Urothelium cell line (cell line): ENCODE results near the gene KHSRP.
"Not testable (repeated sequence)": the region's sequence is repeated elsewhere in the genome, so short reads cannot be mapped to it uniquely, and the experiment has no call there.

Experiments
- DNase-seq: peaks from one replicate; pipeline ENCODE4 v3.0.0; 2011; ENCODE audit warnings: low spot score, mixed read lengths
- FAIRE-seq: peaks from 2 replicates; lab custom pipeline; 2011; peaks lifted over from hg19 to GRCh38; lab: Jason Lieb, UNC

The KHSRP gene

GRCh38 chr19:6421075-6422014 lies 3.3 kb downstream of the KHSRP start:
- FAIRE-seq: no peak
- no peak for DNase-seq

DNA sequence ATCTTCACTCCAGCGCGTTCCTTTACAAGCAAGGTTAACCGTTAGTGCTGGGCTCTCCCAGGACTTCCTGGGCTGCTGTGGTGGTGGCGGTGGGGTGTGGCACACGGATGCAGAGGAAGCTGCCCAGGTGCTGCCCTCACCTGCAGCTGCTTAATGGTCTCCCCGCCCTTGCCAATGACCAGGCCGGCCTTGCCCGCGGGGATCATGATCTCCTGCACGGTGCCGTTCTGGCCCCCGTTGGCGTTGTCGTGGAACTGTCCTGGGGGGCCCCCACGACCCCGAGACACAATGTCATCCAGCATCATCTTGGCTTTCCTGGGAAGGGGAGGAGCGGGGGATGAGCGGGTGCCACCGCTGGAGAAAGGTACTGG lies 6.1 kb downstream of the KHSRP start:
- FAIRE-seq: no peak
- no peak for DNase-seq

- no peak for DNase-seq
- FAIRE-seq: no peak
These were observed 6.7 kb downstream of the KHSRP start for GRCh38 chr19:6417713-6418561.

- no peak for DNase-seq
- no peak for FAIRE-seq
These were observed 7.8 kb downstream of the KHSRP start for GRCh38 chr19:6416658-6417405.

DNA sequence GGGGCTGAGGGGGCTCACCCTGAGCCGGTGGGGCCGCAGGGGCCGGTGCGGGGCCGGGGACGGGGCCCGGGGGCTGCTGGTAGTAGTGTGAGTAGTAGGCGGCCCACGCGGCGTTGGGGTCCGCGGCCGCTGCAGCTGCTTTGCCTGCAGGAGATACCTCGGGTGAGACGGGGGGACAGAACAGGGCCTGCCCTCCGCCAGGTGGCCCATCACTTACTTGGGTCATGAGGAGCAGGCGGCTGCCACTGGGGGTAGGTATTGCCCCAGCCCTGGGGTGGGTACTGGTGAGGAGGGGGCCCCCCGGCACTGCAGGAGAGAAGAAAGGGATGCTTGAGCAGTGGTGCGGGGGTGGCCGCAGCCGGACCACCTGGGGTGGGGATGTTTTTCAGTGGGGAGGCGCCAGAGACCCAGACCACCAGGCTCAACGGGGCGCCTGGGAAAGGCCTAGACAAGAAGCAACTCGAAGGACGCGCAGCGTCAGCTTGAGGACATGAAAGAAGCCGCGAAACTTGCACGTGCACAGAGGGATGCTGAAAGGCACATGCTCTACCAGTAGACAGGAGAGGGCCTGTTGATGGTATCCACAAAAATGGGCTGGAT lies 8.9 kb downstream of the KHSRP start:
- no peak for FAIRE-seq
- no peak for DNase-seq

GRCh38 chr19:6414793-6415590 lies 9.6 kb downstream of the KHSRP start:
- DNase-seq: no peak
- no peak for FAIRE-seq

DNA sequence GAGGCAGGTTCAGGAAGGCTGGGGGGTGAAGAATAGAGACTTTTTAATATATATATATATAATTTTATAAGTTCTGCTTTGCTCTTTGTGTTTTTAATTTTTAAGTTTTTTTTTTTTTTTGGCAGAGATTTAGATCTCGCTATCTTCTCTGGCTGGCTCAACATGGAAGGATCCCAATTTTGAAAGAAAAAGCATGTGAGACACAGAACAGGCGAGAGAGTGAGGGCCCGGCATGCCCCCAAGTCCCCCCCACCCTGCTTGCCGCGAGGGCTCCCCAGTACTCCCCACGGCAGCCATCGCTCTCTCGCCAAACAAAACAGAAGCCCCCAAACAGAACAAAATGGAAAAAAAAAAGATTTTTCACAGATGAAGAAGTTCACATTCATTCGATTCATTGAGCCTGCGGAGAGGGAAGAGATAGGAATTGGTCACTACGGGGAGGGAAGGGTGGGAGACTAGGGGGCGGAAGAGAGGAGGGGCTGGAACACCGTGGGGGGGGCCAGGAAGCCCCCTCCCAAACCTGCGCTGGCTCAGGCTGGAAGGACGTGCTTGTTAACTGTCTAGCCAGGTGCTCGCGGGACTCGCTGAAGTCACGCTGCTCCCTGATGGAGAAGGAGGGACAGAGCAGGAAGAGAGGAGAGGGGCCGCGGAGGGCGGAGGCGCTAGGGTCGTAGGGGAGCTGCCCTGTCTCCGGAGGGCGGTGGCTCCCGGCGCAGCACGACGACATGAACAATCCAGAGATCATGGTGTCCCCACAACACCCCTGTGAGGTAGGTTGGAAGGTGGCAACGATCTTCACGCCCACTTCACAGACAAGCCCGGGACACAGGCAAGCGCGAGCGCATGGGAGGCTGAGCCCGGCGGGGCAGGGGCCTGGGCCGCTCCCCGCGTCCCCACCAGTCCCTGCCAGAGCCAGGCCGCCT lies 10.6 kb downstream of the KHSRP start:
- FAIRE-seq (no peak), DNase-seq (no peak)

DNA sequence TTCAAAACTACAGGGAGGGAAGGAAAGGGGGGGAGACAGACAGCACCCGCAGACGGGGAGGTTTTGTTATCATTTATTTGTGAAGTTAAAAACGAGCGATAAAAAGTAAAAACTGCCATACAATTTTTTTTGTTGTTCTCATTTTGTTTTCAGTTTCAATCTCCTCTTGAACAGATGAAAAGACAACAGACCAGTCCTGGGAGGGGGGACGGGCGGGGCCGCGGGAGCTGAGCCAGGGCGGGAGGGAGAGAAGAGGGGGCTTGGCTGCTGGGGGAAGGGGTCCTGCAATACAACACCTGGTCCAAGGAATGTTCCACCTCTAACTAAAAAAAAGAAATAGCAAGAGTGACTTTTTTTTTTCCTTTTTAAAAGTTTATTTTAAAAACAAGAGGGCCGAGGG lies 11.3 kb downstream of the KHSRP start:
- no peak for FAIRE-seq
- no peak for DNase-seq

DNA sequence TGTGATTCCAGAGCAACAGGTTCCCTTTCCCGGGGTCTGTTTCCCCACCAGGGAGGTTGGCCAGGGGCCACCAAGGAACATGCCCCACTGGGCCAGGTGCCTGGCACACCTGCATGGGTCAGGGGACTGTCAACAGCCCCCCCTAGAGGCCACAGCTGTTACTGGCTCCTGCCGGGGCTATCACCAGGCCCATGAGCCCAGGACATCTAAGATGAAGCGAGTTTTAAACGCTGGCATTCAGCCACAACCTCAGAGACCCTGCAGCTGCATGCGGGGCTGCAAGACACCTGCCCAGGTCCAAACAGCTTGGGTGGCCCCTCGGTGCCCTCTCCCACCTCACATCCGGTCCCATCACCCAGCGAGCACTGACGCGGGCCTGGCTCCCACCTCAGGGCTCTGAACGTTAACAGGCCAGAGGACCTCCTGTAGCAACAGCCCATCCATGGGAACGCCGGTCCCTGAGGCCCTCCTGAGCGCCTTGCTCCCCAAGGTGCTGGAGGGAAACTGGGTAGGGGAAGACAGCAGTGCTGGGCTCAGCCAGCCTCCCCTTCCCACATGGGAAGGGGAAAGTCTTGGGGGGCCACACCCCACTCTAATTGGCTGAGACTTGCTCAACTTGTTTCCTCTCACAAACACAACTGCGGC lies 12.0 kb downstream of the KHSRP start:
- DNase-seq: no peak
- no peak for FAIRE-seq

DNA sequence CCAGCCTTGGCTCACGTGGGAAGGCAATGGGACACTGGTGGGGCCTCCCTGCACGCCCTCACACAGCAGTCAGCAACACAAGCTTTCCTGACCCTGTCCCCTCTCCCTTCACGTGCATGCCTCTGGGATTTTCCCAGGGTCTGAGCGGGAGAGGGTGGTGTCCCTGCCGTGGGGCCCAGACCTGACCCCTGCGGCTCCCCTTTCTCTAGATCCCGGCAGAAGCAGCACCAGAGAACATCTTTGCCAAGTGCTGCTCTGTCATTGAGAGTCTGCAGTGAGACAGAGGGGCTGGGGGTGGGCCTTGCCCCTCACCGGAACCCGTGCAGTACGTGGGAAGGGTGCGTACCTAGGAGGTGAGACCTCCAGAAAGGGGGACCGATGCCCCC lies 12.6 kb downstream of the KHSRP start:
- FAIRE-seq (no peak), DNase-seq (no peak)

DNA sequence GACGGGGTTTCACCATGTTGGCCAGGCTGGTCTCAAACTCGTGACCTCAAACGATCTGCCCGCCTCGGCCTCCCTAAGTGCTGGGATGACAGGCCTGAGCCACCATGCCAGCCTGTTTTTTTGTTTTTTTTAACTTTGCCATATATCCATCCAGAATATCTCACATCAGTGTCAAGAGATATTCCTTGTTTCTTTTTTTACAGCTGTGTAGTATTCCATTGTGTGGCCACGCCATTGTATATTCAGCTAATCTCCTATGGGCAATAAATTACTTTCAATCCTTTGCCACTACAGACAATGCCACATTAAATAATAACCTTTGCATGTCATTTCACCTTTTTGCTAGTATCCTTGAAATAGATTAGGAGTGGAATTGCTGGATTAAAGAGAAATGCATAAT lies 15.3 kb downstream of the KHSRP start:
- DNase-seq: no peak
- FAIRE-seq: no peak

DNA sequence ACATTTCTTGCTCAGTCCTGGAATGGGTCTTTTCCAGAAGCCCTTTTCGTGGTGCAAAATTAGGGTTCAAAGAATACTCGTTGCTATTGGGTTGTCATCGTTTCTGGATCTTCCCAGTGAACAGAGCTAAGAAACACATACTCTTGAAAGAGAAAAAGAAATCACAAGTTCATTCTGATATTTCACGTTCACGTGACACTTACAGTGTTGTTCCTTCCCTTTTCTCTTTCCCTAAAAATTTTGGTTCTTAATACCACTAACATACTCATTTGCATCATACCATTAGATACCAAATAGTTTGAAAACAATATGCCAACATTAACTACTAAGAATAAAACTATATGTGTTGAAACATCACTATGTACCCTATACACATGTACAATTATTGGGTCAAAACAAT lies 18.2 kb downstream of the KHSRP start:
- FAIRE-seq (no peak), DNase-seq (no peak)

GRCh38 chr19:6402837-6403608 lies 21.6 kb downstream of the KHSRP start:
- FAIRE-seq: no peak

GRCh38 chr19:6402058-6402457 lies 22.6 kb downstream of the KHSRP start:
- DNase-seq (no peak), FAIRE-seq (no peak)

More at GRCh38 chr19:6402837-6403608, 21.6 kb downstream of the KHSRP start:
- DNase-seq: no peak

DNA sequence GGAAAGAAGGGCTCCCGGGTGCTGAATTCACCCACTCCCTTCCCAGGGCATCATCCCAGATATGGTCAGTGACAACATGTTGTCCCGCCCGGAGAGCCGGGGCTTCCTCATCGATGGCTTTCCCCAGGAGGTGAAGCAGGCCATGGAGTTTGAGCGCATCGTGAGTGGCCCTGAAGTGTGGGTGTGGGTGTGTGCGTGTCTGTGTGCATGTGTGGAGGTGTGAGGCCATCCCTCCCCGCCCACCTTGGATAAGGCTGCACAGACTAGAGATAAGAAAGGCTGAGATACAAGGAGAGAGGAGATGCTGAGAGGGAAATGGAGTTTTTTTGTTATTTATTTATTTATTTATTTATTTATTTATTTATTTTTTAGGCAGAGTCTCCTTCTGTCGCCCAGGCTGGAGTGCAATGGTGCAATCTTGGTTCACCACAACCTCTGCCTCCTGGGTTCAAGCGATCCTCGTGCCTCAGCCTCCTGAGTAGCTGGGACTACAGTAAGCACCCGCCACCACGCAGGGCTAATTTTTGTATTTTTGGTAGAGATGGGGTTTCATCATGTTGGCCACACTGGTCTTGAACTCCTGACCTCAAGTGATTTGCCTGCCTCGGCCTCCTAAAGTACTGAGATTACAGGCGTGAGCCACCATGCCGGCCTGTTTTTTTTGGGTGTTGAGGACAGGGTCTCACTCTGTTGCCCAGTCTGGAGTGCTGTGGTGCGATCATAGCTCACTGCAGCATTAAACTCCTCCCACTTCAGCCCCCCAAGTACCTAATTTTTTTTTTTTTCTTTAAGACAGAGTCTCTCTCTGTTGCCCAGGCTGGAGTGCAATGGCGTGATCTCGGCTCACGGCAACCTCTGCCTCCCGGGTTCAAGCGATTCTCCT lies 24.3 kb downstream of the KHSRP start:
- not testable (repeated sequence) for DNase-seq, FAIRE-seq

DNA sequence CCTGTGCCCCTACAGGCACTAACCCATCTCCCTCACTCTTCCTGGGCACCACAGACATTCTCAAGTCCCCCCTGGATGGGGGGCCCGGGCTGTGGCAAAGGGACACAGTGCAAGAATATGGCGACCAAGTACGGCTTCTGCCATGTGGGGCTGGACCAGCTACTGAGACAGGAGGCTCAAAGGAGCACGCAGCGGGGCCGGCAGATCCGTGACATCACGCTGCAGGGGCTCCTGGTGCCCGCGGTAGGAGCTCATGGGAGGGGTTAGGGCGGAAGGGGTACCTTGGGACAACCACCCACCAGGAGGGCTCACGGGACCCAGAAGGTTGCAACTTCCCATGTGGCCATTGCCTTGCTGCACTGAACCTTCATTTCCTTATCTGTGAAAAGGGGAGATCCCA lies 28.3 kb downstream of the KHSRP start:
- FAIRE-seq (no peak), DNase-seq (no peak)

DNA sequence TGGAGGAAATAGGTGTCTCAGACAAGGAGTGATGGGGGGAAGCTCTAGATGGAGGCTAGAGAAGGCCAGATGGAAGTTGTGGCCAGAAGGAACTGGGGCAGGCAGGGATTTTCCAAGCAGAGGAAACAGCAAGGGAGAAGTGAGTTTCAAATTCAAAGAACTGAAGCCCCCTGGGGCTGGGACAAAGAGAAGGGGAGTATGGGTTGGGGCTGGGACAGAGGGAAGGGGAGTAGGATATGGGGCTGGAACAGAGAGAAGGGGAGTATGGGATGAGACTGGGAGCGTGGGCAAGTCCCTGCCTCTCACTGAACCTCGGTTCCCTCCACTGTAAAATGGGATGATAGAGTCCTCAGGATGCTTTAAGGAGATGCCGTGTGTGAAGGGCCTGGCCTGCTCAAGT lies 29.8 kb downstream of the KHSRP start:
- FAIRE-seq (no peak), DNase-seq (no peak)
